ENCODE measurements around the gene ANXA8L1.

- TF ChIP-seq EP300 (IDR thresholded peaks at IDR 0.05), result no peak
- no peak for TF ChIP-seq POLR2A (IDR thresholded peaks at IDR 0.05)
- TF ChIP-seq, protein P1, sequence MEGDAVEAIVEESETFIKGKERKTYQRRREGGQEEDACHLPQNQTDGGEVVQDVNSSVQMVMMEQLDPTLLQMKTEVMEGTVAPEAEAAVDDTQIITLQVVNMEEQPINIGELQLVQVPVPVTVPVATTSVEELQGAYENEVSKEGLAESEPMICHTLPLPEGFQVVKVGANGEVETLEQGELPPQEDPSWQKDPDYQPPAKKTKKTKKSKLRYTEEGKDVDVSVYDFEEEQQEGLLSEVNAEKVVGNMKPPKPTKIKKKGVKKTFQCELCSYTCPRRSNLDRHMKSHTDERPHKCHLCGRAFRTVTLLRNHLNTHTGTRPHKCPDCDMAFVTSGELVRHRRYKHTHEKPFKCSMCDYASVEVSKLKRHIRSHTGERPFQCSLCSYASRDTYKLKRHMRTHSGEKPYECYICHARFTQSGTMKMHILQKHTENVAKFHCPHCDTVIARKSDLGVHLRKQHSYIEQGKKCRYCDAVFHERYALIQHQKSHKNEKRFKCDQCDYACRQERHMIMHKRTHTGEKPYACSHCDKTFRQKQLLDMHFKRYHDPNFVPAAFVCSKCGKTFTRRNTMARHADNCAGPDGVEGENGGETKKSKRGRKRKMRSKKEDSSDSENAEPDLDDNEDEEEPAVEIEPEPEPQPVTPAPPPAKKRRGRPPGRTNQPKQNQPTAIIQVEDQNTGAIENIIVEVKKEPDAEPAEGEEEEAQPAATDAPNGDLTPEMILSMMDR (IDR thresholded peaks at IDR 0.05), result no peak
Measured at GRCh38 chr10:46329690-46330016, 45.9 kb upstream of the ANXA8L1 start.
